HepG2 (cell line): ENCODE results near the gene EVA1A. TPM values are rescaled to one million over a fixed set of nuclear protein-coding genes. Genes with fewer than 3 reads are reported as not detected.

Experiments
- DZIP1 ChIP-seq: sonication (generic); formaldehyde crosslinking; IDR thresholded peaks from 2 replicates; pipeline ENCODE4 v1.5.0; 2020; ENCODE audit warnings: mild to moderate bottlenecking, missing genetic modification reagents
- SNAPC4 ChIP-seq: sonication (generic); formaldehyde crosslinking; IDR thresholded peaks from 2 replicates; pipeline ENCODE4 v1.4.0; 2020; ENCODE audit warnings: mild to moderate bottlenecking, missing genetic modification reagents
- TBX2 ChIP-seq: sonication (generic); formaldehyde crosslinking; IDR thresholded peaks from 2 replicates; pipeline ENCODE4 v1.5.0; 2020; ENCODE audit warnings: missing genetic modification reagents, mild to moderate bottlenecking, borderline replicate concordance
- ZNF280B ChIP-seq: sonication (generic); formaldehyde crosslinking; IDR thresholded peaks from 2 replicates; pipeline ENCODE4 v1.5.0; 2020; ENCODE audit warnings: missing genetic modification reagents, mild to moderate bottlenecking, borderline replicate concordance
- ZNF414 ChIP-seq: sonication (generic); formaldehyde crosslinking; IDR thresholded peaks from 2 replicates; pipeline ENCODE4 v1.5.0; 2020; ENCODE audit warnings: missing genetic modification reagents
- ZNF567 ChIP-seq: sonication (generic); formaldehyde crosslinking; IDR thresholded peaks from 2 replicates; pipeline ENCODE4 v1.8.1; 2023; ENCODE audit warnings: mild to moderate bottlenecking, missing genetic modification reagents, borderline replicate concordance
- ZNF775 ChIP-seq: sonication (generic); formaldehyde crosslinking; IDR thresholded peaks from 2 replicates; pipeline ENCODE4 v1.4.0; 2020; ENCODE audit warnings: missing genetic modification reagents, mild to moderate bottlenecking, moderate library complexity, borderline replicate concordance
- ZNF891 ChIP-seq: sonication (generic); formaldehyde crosslinking; IDR thresholded peaks from 2 replicates; pipeline ENCODE4 v1.5.0; 2020; ENCODE audit warnings: mild to moderate bottlenecking, missing genetic modification reagents
- polyA plus RNA-seq, 8 experiments: library from polyadenylated mRNA; depleted of rRNA in 3 of 8; stranded (reverse) in 7 of 8; unstranded in 1 of 8; fragments of >200 nt; fragmentation: Illumina TruSeq in 4 of 8; extraction: Trizol in 4 of 8; gene quantifications; 2 replicates each; pipeline versions ENCODE4 v1.2.1 to v1.2.3, GENCODE V29; 2011 to 2016; ENCODE audit warnings: low read depth in 4 of 8, missing spikeins in 1 of 8, mixed read lengths in 1 of 8; ENCODE audit not compliant: insufficient read depth in 1 of 8
- total RNA-seq, 5 experiments: library from RNA; depleted of rRNA; stranded (reverse); fragments of >200 nt; fragmentation: Illumina TruSeq; extraction: Trizol; gene quantifications; 2 replicates each; pipeline ENCODE4 v1.2.3, GENCODE V29; 2016; ENCODE audit warnings: low read depth in 1 of 5

EVA1A gene
- total and polyA plus RNA-seq, 2 of the 13 experiments (the other 11 are each of a cell fraction or from before 2014, with no cell fraction given), result 57.5 to 57.8 TPM

- no peak for TF ChIP-seq ZNF280B (CRISPR knock-in tag)
- TF ChIP-seq ZNF414 (CRISPR knock-in tag), result no peak
- TF ChIP-seq ZNF775 (CRISPR knock-in tag), result no peak
- no peak for TF ChIP-seq ZNF567
- TF ChIP-seq DZIP1 (CRISPR knock-in tag), result no peak
- no peak for TF ChIP-seq SNAPC4 (CRISPR knock-in tag)
- no peak for TF ChIP-seq ZNF891
- no peak for TF ChIP-seq TBX2 (CRISPR knock-in tag)
- TF ChIP-seq, all 625 proteins: peak for 0
These were observed 19.9 kb upstream of the EVA1A start (continued) for GRCh38 chr2:75580606-75581005.
